Caco-2 (cell line): ENCODE measurements around the gene TMEM266. TPM values are rescaled to one million over a fixed set of nuclear protein-coding genes. Genes with fewer than 3 reads are reported as not detected.
A peak's percentile ranks its signal among the peaks of the same experiment; 100 is the strongest.

ENCODE experiments used
- BruUV-seq: library from RNA; stranded (reverse); fragments of 400-500 nt; replicated peaks from 2 replicates; lab custom pipeline; 2021; lab: Mats Ljungman, UMichigan
- CTCF ChIA-PET: fragments of 300-600 bp; sonication (Branson Sonifier 250); formaldehyde crosslinking; loops from one replicate; lab custom pipeline; 2022; ENCODE audit warnings: antibody characterized with exemption; lab: Charles Lee
- POLR2A ChIA-PET: fragments of 300-600 bp; sonication (Branson Sonifier 250); formaldehyde crosslinking; loops from one replicate; lab custom pipeline; 2022; ENCODE audit warnings: antibody characterized with exemption; lab: Charles Lee
- DNase-seq, 2 experiments: peaks; one replicate each; pipeline versions ENCODE4 v3.0.0 to v3.0.0-alpha.2; 2020 to 2022
- H3K27me3 ChIP-seq: replicated peaks from 2 replicates; pipeline ENCODE4 v1.6.0; 2011; ENCODE audit warnings: low read length; ENCODE audit not compliant: control insufficient read depth, insufficient read depth
- H3K36me3 ChIP-seq: 2 replicates; pipeline ENCODE4 v1.5.1; 2011; ENCODE audit warnings: low read length; ENCODE audit not compliant: control insufficient read depth, insufficient read depth
- H3K4me1 ChIP-seq: fragments of 250-450 bp; sonication (Bioruptor Pico); 2 replicates; pipeline ENCODE4 v1.5.1; 2020; ENCODE audit warnings: mild to moderate bottlenecking
- H3K4me3 ChIP-seq: 2 replicates; pipeline ENCODE4 v1.5.1; 2011; ENCODE audit warnings: low read depth, mild to moderate bottlenecking, control low read depth, low read length
- H3K9me3 ChIP-seq: fragments of 250-450 bp; sonication (Bioruptor Pico); 2 replicates; pipeline ENCODE4 v1.5.1; 2020; ENCODE audit warnings: mild to moderate bottlenecking, moderate library complexity
- H3K27ac Mint-ChIP-seq: one replicate; pipeline ENCODE4 v1.8.0; 2022; ENCODE audit warnings: mixed read lengths; ENCODE audit not compliant: unreplicated experiment
- H3K27me3 Mint-ChIP-seq: one replicate; pipeline ENCODE4 v1.8.0; 2022; ENCODE audit warnings: mixed read lengths; ENCODE audit not compliant: insufficient read depth, unreplicated experiment
- H3K36me3 Mint-ChIP-seq: one replicate; pipeline ENCODE4 v1.8.0; 2022; ENCODE audit warnings: mild to moderate bottlenecking, mixed read lengths; ENCODE audit not compliant: insufficient read depth, unreplicated experiment
- H3K4me1 Mint-ChIP-seq: one replicate; pipeline ENCODE4 v1.8.0; 2022; ENCODE audit warnings: low read depth, mixed read lengths; ENCODE audit not compliant: unreplicated experiment
- H3K4me3 Mint-ChIP-seq: one replicate; pipeline ENCODE4 v1.8.0; 2022; ENCODE audit warnings: mild to moderate bottlenecking, moderate library complexity, mixed read lengths; ENCODE audit not compliant: unreplicated experiment
- H3K9me3 Mint-ChIP-seq: one replicate; pipeline ENCODE4 v1.8.0; 2022; ENCODE audit warnings: mixed read lengths; ENCODE audit not compliant: unreplicated experiment
- CTCF ChIP-seq, 2 experiments: fragments of 200-600 bp in 1 of 2; IDR thresholded peaks; 1 replicate in 1 of 2; 2 replicates in 1 of 2; pipeline versions ENCODE4 v1.5.1 to v1.8.0; 2011 to 2022; ENCODE audit warnings: antibody characterized with exemption in 1 of 2, control low read depth in 1 of 2, inconsistent platforms in 1 of 2, low read depth in 1 of 2, low read length in 1 of 2, mild to moderate bottlenecking in 1 of 2, moderate library complexity in 1 of 2; ENCODE audit not compliant: insufficient read depth in 1 of 2, severe bottlenecking in 1 of 2, unreplicated experiment in 1 of 2
- intact Hi-C: fragments of 100-400 bp; cut with micrococcal nuclease; formaldehyde crosslinking; loops from one replicate; pipeline ENCODE4 v1.10.0; 2022; ENCODE audit not compliant: unreplicated experiment
- total RNA-seq: library from RNA; stranded (reverse); gene quantifications from 2 replicates; pipeline ENCODE4 v1.2.3, GENCODE V29; 2022

TMEM266 gene
- total RNA-seq, 1 experiment from 2014 or later, result 0.27 TPM

GRCh38 chr15:76234337-76234889, 174.6 kb downstream of the TMEM266 start:
- Histone ChIP-seq H3K36me3 (no peaks in the 10 kb centered on the region), H3K27me3 (no peaks in the 10 kb centered on the region), H3K4me3 (no peak overlapping the region), H3K4me1 (no peaks in the 10 kb centered on the region), H3K9me3 (no peaks in the 10 kb centered on the region)
- H3K27me3 Mint-ChIP-seq, result no peaks in the 10 kb centered on the region
- H3K27ac Mint-ChIP-seq, result no peak overlapping the region
- H3K4me1 Mint-ChIP-seq, result peaks cover 12% of the 10 kb centered on the region
- no peak overlapping the region for H3K4me3 Mint-ChIP-seq
- no peak for DNase-seq
- POLR2A ChIA-PET, result no interaction called here
- CTCF ChIA-PET, result no interaction called here
- BruUV-seq, result no TSS peak
- intact Hi-C loops, result loop anchor here (2.0 kb wide), 1 partner anchor 100 kb away; no protein-coding TSS in a partner anchor
- H3K36me3 Mint-ChIP-seq, result peaks cover 22% of the 10 kb centered on the region
- no peaks in the 10 kb centered on the region for H3K9me3 Mint-ChIP-seq
- TF ChIP-seq CTCF (IDR thresholded peaks at IDR 0.05; ENCODE audit: insufficient read depth in 1 of 2, low read depth in 1 of 2, low read length in 1 of 2, severe bottlenecking in 1 of 2, unreplicated experiment in 1 of 2), result no peak

- Histone ChIP-seq H3K9me3 (no peaks in the 10 kb centered on the region), H3K27me3 (no peaks in the 10 kb centered on the region), H3K4me1 (no peaks in the 10 kb centered on the region), H3K36me3 (no peaks in the 10 kb centered on the region), H3K4me3 (no peak overlapping the region)
- peak; percentile 32 to 61 for TF ChIP-seq CTCF (IDR thresholded peaks at IDR 0.05; ENCODE audit: insufficient read depth in 1 of 2, low read depth in 1 of 2, low read length in 1 of 2, severe bottlenecking in 1 of 2, unreplicated experiment in 1 of 2)
- CTCF ChIA-PET, result interaction anchor here (1.0 to 1.1 kb wide), 2 partner anchors 95 to 99 kb away, joined by 4 to 7 read pairs; no protein-coding TSS in a partner anchor
- intact Hi-C loops, result loop anchor here (2.0 to 5.0 kb wide), 2 partner anchors 52 to 99 kb away; no protein-coding TSS in a partner anchor
- peaks cover 15% of the 10 kb centered on the region for H3K36me3 Mint-ChIP-seq
- no peaks in the 10 kb centered on the region for H3K27me3 Mint-ChIP-seq
- DNase-seq, result peak in 1 of 2 experiments; percentile 42
- H3K27ac Mint-ChIP-seq, result no peak overlapping the region
- no TSS peak for BruUV-seq
- H3K4me1 Mint-ChIP-seq, result peaks cover 12% of the 10 kb centered on the region
- POLR2A ChIA-PET, result interaction anchor here (0.6 kb wide), 1 partner anchor 101 kb away, joined by 3 read pairs; the partner anchor contains the start of gene ISL2
- H3K9me3 Mint-ChIP-seq, result no peaks in the 10 kb centered on the region
- no peak overlapping the region for H3K4me3 Mint-ChIP-seq
Measured at GRCh38 chr15:76235186-76235826, 175.5 kb downstream of the TMEM266 start.

GRCh38 chr15:76236350-76236749, 176.6 kb downstream of the TMEM266 start:
- Mint-ChIP-seq H3K36me3 (peaks cover 7% of the 10 kb centered on the region), H3K27me3 (no peaks in the 10 kb centered on the region), H3K9me3 (no peaks in the 10 kb centered on the region), H3K4me1 (peaks cover 12% of the 10 kb centered on the region), H3K4me3 (no peak overlapping the region), H3K27ac (peak overlapping the region; percentile 21)
- Histone ChIP-seq H3K4me3 (no peak overlapping the region), H3K36me3 (no peaks in the 10 kb centered on the region), H3K9me3 (no peaks in the 10 kb centered on the region), H3K4me1 (no peaks in the 10 kb centered on the region), H3K27me3 (no peaks in the 10 kb centered on the region)
- CTCF ChIA-PET, result no interaction called here
- POLR2A ChIA-PET, result no interaction called here
- DNase-seq, result no peak
- intact Hi-C loops, result loop anchor here (5.0 kb wide), 1 partner anchor 51 kb away; no protein-coding TSS in a partner anchor
- no peak for TF ChIP-seq CTCF (IDR thresholded peaks at IDR 0.05; ENCODE audit: insufficient read depth in 1 of 2, low read depth in 1 of 2, low read length in 1 of 2, severe bottlenecking in 1 of 2, unreplicated experiment in 1 of 2)
- no TSS peak for BruUV-seq
